ENCODE measurements around the gene TMEM236.

TMEM236 gene

GRCh38 chr10:17820943-17821342 is 68.9 kb downstream of the TMEM236 start:
- no peak for DNase-seq (ENCODE audit: low spot score)

GRCh38 chr10:17821893-17822292 is 69.9 kb downstream of the TMEM236 start:
- DNase-seq (ENCODE audit: low spot score) = no peak

- DNase-seq (ENCODE audit: low spot score) = no peak
Measured at GRCh38 chr10:17831341-17831740, 79.3 kb downstream of the TMEM236 start.

- no peak for DNase-seq (ENCODE audit: low spot score)
Measured at GRCh38 chr10:17831896-17832295, 79.9 kb downstream of the TMEM236 start.

GRCh38 chr10:17833656-17834055 is 81.7 kb downstream of the TMEM236 start:
- DNase-seq (ENCODE audit: low spot score) = no peak

- DNase-seq (ENCODE audit: low spot score) = peak; percentile 74
Measured at GRCh38 chr10:17835688-17836087, 83.7 kb downstream of the TMEM236 start.

- peak; percentile 28 for DNase-seq (ENCODE audit: low spot score)
Measured at GRCh38 chr10:17836942-17837341, 84.9 kb downstream of the TMEM236 start.

- DNase-seq (ENCODE audit: low spot score) = no peak
Measured at GRCh38 chr10:17838080-17838648, 86.2 kb downstream of the TMEM236 start.

GRCh38 chr10:17841050-17841449 is 89.0 kb downstream of the TMEM236 start:
- no peak for DNase-seq (ENCODE audit: low spot score)

GRCh38 chr10:17842641-17843040 is 90.6 kb downstream of the TMEM236 start:
- DNase-seq (ENCODE audit: low spot score) = no peak

- peak; percentile 17 for DNase-seq (ENCODE audit: low spot score)
Measured at GRCh38 chr10:17847585-17848296, 95.7 kb downstream of the TMEM236 start.

GRCh38 chr10:17848646-17849045 is 96.6 kb downstream of the TMEM236 start:
- DNase-seq (ENCODE audit: low spot score) = no peak

All from AG08396 (cell line).